ENCODE results near the gene B3GNT9. TPM values are rescaled to one million over a fixed set of nuclear protein-coding genes. Genes with fewer than 3 reads are reported as not detected.

Gene B3GNT9
- total and polyA plus RNA-seq, 8 donors: 1.8 to 9.3 (median 3.6) TPM

GRCh38 chr16:67142342-67142741 lies 8.5 kb downstream of the B3GNT9 start:
- Histone ChIP-seq H3K9me3 (no peaks in the 10 kb centered on the region), H3K27ac (no peak overlapping the region), H3K36me3 (peaks cover 2 to 41% (median 16%) of the 10 kb centered on the region in 3 donors), H3K4me3 (no peak overlapping the region), H3K4me1 (no peaks in the 10 kb centered on the region), H3K27me3 (no peaks in the 10 kb centered on the region)
- ATAC-seq (no peak), DNase-seq (no peak), FAIRE-seq (no peak)
- intact Hi-C loops (cut with DNase I): loop anchor here in 1 of 3 donors (10.0 kb wide), 1 partner anchor 248 kb away; no protein-coding TSS in a partner anchor
- no peak for TF ChIP-seq CTCF (IDR thresholded peaks at IDR 0.05)
- WGBS, 2 donors: 96 to 98% methylated on average over 9 of the region's 9 CpGs

GRCh38 chr16:67141391-67141790 lies 9.4 kb downstream of the B3GNT9 start:
- no peak overlapping the region for H3K27ac ChIP-seq
- peaks cover 2 to 46% (median 18%) of the 10 kb centered on the region in 3 donors for H3K36me3 ChIP-seq
- no peaks in the 10 kb centered on the region for H3K9me3 ChIP-seq
- TF ChIP-seq CTCF (IDR thresholded peaks at IDR 0.05): no peak
- H3K4me1 ChIP-seq: no peaks in the 10 kb centered on the region
- FAIRE-seq: no peak
- no peak overlapping the region for H3K4me3 ChIP-seq
- 95 to 97% methylated on average over 13 of the region's 13 CpGs for WGBS, 2 donors
- intact Hi-C loops (cut with DNase I): loop anchor here in 1 of 3 donors (10.0 kb wide), 1 partner anchor 247 kb away; no protein-coding TSS in a partner anchor
- no peak for ATAC-seq
- DNase-seq: no peak
- H3K27me3 ChIP-seq: no peaks in the 10 kb centered on the region

- peaks cover 3 to 51% (median 12%) of the 10 kb centered on the region in 3 donors for H3K36me3 ChIP-seq
- intact Hi-C loops (cut with DNase I): no loop called here
- TF ChIP-seq CTCF (IDR thresholded peaks at IDR 0.05): no peak
- no peaks in the 10 kb centered on the region for H3K27me3 ChIP-seq
- H3K4me3 ChIP-seq: no peak overlapping the region
- H3K27ac ChIP-seq: no peak overlapping the region
- no peak for DNase-seq
- 61 to 65% methylated on average over 3 of the region's 3 CpGs for WGBS, 2 donors
- H3K4me1 ChIP-seq: no peaks in the 10 kb centered on the region
- ATAC-seq: no peak
- no peak for FAIRE-seq
- H3K9me3 ChIP-seq: no peaks in the 10 kb centered on the region
Measured at GRCh38 chr16:67137605-67138004, 13.2 kb downstream of the B3GNT9 start.

GRCh38 chr16:67129422-67129821 lies 21.4 kb downstream of the B3GNT9 start:
- Histone ChIP-seq H3K36me3 (peaks cover 0 to 7% (median 0%) of the 10 kb centered on the region in 3 donors), H3K4me1 (no peaks in the 10 kb centered on the region), H3K27ac (no peak overlapping the region), H3K4me3 (no peak overlapping the region), H3K27me3 (no peaks in the 10 kb centered on the region), H3K9me3 (no peaks in the 10 kb centered on the region)
- WGBS, 2 donors: 94 to 95% methylated on average over 3 of the region's 3 CpGs
- TF ChIP-seq CTCF (IDR thresholded peaks at IDR 0.05): no peak
- FAIRE-seq (no peak), DNase-seq (no peak), ATAC-seq (no peak)
- intact Hi-C loops (cut with DNase I): no loop called here

- no peak for DNase-seq
- intact Hi-C loops (cut with DNase I): no loop called here
- TF ChIP-seq CTCF (IDR thresholded peaks at IDR 0.05): no peak
- H3K36me3 ChIP-seq: peaks cover 0 to 7% (median 0%) of the 10 kb centered on the region in 3 donors
- H3K4me1 ChIP-seq: no peaks in the 10 kb centered on the region
- no peak for FAIRE-seq
- H3K27me3 ChIP-seq: no peaks in the 10 kb centered on the region
- WGBS, 2 donors: 83 to 96% methylated on average over 3 of the region's 3 CpGs
- no peak for ATAC-seq
- H3K4me3 ChIP-seq: no peak overlapping the region
- no peaks in the 10 kb centered on the region for H3K9me3 ChIP-seq
- no peak overlapping the region for H3K27ac ChIP-seq
Measured at GRCh38 chr16:67128887-67129286, 21.9 kb downstream of the B3GNT9 start.
